GM13977 (cell line): Measurements from ENCODE around the gene FICD.

Source experiments
- DNase-seq: peaks from one replicate; pipeline ENCODE4 v3.0.0; 2012; ENCODE audit warnings: low spot score
- CTCF ChIP-seq: IDR thresholded peaks from 2 replicates; pipeline ENCODE4 v1.5.1; 2012; ENCODE audit warnings: mild to moderate bottlenecking, control low read depth; ENCODE audit not compliant: insufficient read depth; ENCODE audit errors: extremely low read depth, missing control alignments
- in situ Hi-C: fragments of 300-500 bp; cut with MboI; formaldehyde crosslinking; loops from one replicate; pipeline ENCODE4 v1.12.0; 2022; ENCODE audit warnings: low sequenced_read_pairs, low pct_unique_long_range_greater_than_20kb, mixed read lengths, inconsistent platforms; ENCODE audit not compliant: unreplicated experiment

The FICD gene

DNA sequence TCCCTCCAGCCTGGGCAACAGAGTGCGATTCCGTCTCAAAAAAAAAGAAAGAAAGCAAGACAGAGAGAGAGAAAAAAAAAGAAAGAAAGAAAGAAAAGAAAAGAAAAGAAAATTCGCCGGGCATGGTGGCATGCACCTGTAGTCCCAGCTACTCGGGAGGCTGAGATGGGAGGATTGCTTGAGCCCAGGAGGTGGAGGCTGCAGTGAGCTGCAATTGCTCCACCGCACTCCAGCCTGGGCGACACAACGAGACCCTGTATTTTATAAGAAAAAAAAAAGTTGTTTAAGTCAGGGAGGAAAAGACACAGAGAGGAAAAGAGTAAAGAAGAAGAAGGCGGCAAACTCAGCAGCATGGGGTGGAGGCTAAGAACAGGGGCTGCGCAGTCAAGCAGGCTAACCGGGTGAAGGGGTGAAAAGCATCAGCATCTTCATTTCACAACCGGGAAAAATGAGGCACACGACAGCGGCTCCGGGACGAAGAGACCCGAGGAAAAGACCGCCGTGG lies 557 bp upstream of the FICD start:
- no peak for TF ChIP-seq CTCF
- no peak for DNase-seq
- in situ Hi-C loops: no loop called here

DNA sequence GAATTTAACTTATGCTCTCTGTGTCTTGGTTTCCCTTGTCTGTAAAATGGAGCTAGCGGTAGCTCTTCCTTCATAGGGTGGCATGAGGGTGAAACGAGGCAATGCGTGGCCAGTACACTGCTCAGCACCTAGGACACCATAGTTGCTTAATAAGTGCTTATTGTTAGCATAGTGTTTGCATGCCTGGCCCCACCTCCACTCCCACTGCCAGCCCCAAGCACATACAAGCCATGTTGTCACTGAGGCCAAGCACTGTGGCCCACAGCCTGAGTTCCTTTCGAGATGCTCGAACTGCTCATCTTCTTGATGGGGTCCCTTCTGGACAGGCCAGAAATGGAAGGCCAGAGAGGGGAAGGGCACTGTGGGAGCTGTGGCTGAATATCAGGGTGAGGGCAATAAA lies 839 bp downstream of the FICD start:
- TF ChIP-seq CTCF: no peak
- no peak for DNase-seq
- in situ Hi-C loops: no loop called here

DNA sequence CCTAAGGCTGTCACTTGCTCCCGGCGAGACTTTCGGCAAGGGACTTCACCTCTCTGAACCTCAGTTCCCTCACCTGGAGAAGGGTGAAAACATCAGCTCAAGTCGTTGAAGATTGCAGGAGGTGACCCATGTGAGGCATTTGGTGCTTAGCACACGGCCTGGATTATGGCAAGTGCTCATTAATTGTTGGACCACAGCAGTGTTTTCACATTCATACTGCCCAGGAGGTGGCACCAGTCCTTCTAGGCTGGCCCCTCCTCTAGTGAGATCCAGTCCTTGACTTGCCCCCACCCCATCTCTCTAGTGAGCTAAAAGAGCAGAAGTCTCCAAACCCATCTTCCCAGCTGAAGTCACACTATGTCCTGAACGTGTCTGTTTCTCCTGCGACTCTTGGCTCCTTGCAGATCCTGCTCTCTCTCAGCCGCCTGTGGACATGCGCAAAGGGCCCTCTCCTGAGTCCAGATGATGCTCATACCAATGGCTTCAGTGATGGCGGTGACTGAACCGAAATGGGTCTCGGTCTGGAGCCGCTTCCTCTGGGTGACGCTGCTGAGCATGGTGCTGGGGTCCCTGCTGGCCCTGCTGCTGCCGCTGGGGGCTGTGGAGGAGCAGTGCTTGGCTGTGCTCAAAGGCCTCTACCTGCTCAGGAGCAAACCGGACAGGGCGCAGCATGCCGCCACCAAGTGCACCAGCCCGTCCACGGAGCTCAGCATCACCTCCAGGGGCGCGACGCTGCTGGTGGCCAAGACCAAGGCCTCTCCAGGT lies 1.6 kb downstream of the FICD start:
- no peak for DNase-seq

GRCh38 chr12:108517288-108518100 lies 2.4 kb downstream of the FICD start:
- no peak for DNase-seq
- in situ Hi-C loops: no loop called here
- TF ChIP-seq CTCF: no peak

More for the DNA sequence above, 1.6 kb downstream of the FICD start:
- TF ChIP-seq CTCF: no peak
- in situ Hi-C loops: no loop called here

DNA sequence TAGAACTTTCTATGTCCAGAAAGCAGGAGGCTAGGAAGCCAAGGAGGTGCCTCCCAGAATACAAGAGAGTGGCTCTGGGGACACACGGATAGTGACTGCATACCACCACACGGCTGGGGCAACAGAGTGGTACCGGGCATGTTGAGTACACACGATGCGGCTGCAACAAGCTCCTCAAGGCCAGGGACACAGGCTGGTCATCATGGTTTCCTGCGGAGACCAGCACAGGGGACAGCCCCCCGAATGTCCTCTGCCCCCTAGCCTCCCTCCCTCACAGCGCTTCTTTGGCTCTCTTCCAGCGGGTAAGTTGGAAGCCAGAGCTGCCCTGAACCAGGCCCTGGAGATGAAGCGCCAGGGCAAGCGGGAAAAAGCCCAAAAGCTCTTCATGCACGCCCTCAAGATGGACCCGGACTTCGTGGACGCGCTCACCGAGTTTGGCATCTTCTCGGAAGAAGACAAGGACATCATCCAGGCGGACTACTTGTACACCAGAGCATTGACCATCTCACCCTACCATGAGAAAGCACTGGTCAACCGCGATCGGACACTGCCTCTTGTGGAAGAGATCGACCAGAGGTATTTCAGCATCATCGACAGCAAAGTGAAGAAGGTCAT lies 3.1 kb downstream of the FICD start:
- DNase-seq: no peak
- in situ Hi-C loops: no loop called here
- no peak for TF ChIP-seq CTCF

GRCh38 chr12:108518716-108519496 lies 3.8 kb downstream of the FICD start:
- no peak for TF ChIP-seq CTCF
- DNase-seq: no peak
- in situ Hi-C loops: no loop called here
